Activated CD8-positive, alpha-beta memory T cell treated with anti-CD3 and anti-CD28 coated beads, Interleukin-2, amount 50 U/mL, for 1 hour (primary cell): Measurements from ENCODE around the gene RAVER2.
"Not testable (repeated sequence)": the region's sequence is repeated elsewhere in the genome, so short reads cannot be mapped to it uniquely, and the experiment has no call there.

ENCODE experiments used
- DNase-seq: peaks from one replicate; pipeline ENCODE4 v3.0.0-alpha.2; 2020; ENCODE audit errors: extremely low read depth

Gene RAVER2

GRCh38 chr1:64745986-64746940, 1.4 kb downstream of the RAVER2 start:
- no peak for DNase-seq

GRCh38 chr1:64748222-64748621, 3.3 kb downstream of the RAVER2 start:
- DNase-seq = no peak

- DNase-seq = no peak
Measured at GRCh38 chr1:64748706-64749105, 3.8 kb downstream of the RAVER2 start.

- no peak for DNase-seq
Measured at GRCh38 chr1:64750092-64750491, 5.2 kb downstream of the RAVER2 start.

GRCh38 chr1:64750875-64751274, 6.0 kb downstream of the RAVER2 start:
- no peak for DNase-seq

- DNase-seq = no peak
Measured at GRCh38 chr1:64754173-64754572, 9.3 kb downstream of the RAVER2 start.

GRCh38 chr1:64755361-64755760, 10.5 kb downstream of the RAVER2 start:
- DNase-seq = no peak

- no peak for DNase-seq
Measured at GRCh38 chr1:64756770-64757169, 11.9 kb downstream of the RAVER2 start.

- no peak for DNase-seq
Measured at GRCh38 chr1:64757213-64757612, 12.3 kb downstream of the RAVER2 start.

GRCh38 chr1:64758233-64758632, 13.4 kb downstream of the RAVER2 start:
- DNase-seq = no peak

- DNase-seq = no peak
Measured at GRCh38 chr1:64759968-64760367, 15.1 kb downstream of the RAVER2 start.

GRCh38 chr1:64765012-64765411, 20.1 kb downstream of the RAVER2 start:
- no peak for DNase-seq

- no peak for DNase-seq
Measured at GRCh38 chr1:64765826-64766225, 21.0 kb downstream of the RAVER2 start.

GRCh38 chr1:64766429-64766828, 21.6 kb downstream of the RAVER2 start:
- DNase-seq = no peak

GRCh38 chr1:64769482-64769881, 24.6 kb downstream of the RAVER2 start:
- DNase-seq = no peak

GRCh38 chr1:64769971-64770370, 25.1 kb downstream of the RAVER2 start:
- DNase-seq = no peak

GRCh38 chr1:64773306-64773705, 28.4 kb downstream of the RAVER2 start:
- not testable (repeated sequence) for DNase-seq

- no peak for DNase-seq
Measured at GRCh38 chr1:64775113-64775512, 30.2 kb downstream of the RAVER2 start.

- DNase-seq = not testable (repeated sequence)
Measured at GRCh38 chr1:64782044-64782443, 37.2 kb downstream of the RAVER2 start.

- DNase-seq = not testable (repeated sequence)
Measured at GRCh38 chr1:64782848-64783247, 38.0 kb downstream of the RAVER2 start.

GRCh38 chr1:64790832-64791487, 46.1 kb downstream of the RAVER2 start:
- DNase-seq = no peak

GRCh38 chr1:64798872-64799271, 54.0 kb downstream of the RAVER2 start:
- no peak for DNase-seq
